ENCODE results near the gene NEK6.
"Not testable (repeated sequence)": the region's sequence is repeated elsewhere in the genome, so short reads cannot be mapped to it uniquely, and the experiment has no call there.

The NEK6 gene

DNA sequence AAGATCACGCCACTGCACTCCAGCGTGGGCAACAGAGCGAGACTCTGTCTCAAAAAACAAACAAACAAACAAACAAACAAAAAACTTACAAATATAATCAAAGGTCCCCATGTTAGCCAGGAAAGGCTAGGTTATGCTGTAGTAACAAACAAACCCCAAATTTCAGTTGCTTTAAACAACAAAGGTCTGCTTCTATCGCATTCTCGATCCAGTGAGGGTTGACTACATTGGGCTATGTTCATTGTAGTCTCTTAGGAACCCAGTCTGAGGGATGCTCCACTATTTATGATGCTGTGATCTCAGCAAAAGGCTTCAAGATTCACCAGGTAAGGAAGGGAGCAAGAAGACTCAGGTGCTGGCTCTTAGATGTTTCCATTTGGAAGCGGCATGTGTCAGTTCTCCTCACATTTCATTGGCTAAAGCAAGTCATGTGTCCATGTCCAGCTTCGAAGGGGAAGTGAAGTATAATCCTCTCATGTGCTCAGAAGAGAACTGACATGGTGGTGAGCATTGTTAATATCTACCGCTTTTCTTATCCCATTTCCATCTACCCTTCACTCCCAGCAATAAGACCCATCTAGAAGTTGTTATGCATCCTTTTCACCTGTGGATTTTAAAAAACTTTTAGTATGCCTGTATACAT lies 26.5 kb upstream of the NEK6 start:
- peak; percentile 31 for DNase-seq

DNA sequence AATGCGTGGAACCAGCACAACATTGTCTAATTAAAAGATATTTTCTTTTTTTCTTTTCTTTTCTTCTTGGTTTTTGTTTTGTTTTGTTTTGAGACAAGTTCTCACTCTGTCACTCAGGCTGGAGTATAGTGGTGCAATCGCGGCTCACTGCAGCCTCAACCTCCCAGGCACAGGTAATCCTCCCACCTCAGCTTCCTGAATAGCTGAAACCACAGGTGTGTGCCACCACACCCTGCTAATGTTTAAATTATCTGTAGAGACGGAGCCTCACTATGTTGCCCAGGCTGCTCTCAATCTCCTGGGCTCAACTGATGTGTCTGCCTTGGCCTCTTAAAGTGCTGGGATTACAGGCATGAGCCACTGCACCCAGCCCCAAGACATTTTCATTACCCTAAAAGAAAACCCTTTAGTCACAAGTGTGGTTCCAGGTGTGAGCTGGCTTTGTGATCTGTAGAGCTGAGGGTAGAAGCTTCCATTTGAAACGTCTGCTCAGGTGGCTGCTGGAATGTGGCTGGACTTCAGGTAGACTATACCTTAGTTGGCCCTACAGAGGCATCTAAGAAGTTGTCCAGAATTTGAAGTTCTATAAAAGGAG lies 19.1 kb upstream of the NEK6 start:
- DNase-seq, result no peak

DNA sequence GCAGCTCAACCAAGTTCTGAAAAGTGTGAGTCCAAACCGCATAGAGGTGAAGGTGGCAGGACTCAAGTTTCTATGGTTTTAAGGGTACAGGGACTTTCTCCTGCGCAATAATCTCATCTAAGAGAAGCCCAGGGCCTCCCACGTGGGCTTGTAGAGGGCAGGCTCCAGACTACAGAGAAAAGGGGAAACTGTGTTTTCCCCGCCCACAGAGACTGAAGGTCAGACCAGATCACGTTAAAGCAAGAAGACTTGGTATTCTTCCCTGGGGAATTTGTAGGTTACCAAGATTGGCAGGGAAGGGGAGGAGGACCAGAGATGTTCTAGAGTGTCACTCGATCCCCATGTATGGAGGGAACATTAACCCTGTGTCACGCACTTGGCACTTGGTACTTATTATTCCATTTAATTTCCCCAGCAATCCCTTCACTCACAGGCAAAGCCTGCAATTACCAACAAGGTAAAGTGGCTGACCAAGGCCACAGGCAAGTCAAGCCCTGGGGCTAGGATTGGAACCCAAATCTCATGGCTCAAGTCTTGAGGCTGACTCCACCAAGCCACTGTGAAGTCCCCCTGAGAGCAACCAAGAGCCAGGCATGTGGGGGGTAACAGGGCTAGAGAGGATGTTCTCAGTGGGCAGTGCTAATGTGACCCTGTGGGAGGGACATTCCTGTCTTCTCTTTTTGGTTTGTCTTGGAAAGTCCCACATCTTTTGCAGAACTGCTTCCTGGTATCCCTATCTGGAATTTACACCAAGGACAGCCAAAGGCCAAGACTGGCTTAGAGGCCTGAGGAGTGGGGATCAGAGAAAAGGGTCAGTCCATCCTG lies 18.3 kb upstream of the NEK6 start:
- peak; percentile 82 for DNase-seq

DNA sequence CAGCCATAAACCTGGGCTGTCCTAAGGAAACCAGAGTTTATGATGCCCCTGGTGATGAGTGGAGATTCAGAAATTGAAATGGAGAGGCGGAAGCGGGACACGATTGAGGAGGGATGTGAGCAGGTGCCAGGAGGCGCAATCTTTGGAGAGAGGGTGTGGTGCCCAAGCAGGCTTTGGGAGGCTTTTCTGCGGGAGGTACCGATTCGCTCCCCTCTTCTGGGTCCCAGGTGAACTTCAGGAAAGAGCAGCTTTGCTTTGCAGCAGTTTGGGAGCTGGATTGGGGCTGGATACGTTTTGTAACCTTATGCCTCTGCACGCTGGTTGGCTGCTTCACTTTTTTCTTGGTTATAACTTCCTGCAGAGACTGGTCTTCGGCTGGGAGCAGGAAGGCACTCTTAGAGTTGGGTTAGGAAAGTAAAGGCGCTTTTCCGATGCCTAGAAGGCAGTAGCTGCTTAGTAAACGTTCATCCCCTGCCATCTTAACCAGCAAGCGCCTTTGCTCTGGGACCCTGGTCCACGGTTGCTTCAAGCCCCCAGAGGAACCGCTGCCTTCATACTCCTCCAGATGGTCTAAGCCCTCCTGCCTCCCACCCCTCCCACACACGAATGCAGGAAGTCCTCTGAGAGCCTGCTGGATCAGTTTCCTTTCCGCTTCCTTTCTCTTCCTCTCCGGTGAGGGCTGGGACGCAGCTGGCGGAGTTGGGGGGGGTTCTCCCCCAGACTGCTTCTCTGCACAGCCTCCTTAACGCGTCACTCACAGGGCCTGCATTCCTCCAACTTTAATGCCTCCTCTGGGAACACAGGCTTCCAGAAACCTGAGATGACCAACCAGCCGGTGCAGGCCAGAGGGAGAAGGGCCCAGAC lies 15.2 kb upstream of the NEK6 start:
- DNase-seq, result peak; percentile 79

DNA sequence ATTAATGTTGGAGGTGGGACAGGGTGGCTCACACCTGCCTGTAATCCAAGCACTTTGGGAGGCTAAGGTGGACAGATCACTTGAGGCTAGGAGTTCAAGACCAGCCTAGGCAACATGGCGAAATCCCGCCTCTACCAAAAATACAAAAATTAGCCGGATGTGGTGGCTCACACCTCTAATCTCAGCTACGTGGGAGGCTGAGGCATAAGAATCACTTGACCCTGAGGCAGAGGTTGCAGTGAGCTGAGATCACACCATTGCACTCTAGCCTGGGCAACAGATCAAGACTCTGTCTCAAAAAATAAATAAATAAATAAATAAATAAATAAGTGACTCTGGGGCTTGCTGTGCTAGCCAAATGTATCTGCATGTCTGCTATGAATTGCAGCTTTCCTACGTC lies 10.4 kb upstream of the NEK6 start:
- DNase-seq, result not testable (repeated sequence)

DNA sequence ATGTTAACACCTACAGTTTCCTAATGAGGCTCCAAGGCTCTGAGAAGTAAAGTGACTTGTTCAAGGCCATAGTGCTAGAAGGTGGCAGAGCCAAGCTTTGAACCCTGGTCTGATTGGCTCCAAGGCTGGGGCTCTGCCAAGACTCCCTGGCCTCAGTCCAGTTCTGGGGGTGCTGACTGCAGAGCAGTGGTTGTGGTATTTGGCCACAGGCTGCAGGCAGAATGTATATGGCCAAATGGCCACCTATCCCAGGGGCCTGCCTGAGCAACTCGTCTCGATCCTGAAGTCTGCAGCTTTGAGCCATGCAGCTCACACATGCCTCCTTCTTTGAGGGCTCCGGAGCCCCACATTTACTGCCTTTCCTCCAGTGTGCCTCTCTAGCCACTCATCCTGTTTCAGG lies 9.7 kb upstream of the NEK6 start:
- peak; percentile 3 for DNase-seq

DNA sequence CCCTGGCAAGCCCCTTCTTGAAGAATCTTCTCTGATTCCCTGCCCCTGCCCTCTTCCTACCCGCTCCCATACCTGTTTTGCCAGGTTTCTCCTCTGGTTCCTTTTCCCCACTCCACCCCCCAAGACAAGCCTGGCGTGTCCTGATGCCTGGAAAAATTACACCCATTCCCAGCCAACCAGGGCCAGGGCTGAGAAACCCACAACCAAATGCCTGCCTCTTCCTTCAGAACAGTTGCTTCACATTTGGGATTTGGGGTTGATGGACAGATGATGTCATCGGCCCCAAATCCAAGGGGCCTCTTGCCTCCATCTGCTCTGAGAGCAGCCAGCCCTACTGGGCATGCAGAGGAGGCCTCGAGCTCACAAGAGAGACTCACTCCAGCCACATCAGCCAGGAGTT lies 8.8 kb upstream of the NEK6 start:
- DNase-seq, result peak; percentile 21

DNA sequence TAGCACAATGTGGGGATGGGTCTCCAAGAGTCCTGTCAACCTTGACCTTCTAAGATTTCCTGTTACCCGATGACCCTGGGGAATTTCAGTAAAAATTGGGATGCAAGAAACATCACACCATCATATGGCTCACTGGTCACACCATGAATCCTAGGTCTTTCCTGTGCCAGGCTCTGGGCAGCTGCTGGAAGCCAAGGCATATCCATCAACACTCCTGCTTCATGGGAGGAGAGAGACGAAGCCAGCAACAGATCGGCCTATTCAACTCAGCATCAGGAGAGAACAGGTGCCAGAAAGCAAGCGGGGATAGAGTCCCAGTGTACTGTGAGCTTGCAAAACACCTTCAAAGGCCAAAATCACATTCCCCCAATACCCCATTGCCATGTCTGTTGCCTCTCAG lies 6.5 kb upstream of the NEK6 start:
- no peak for DNase-seq

DNA sequence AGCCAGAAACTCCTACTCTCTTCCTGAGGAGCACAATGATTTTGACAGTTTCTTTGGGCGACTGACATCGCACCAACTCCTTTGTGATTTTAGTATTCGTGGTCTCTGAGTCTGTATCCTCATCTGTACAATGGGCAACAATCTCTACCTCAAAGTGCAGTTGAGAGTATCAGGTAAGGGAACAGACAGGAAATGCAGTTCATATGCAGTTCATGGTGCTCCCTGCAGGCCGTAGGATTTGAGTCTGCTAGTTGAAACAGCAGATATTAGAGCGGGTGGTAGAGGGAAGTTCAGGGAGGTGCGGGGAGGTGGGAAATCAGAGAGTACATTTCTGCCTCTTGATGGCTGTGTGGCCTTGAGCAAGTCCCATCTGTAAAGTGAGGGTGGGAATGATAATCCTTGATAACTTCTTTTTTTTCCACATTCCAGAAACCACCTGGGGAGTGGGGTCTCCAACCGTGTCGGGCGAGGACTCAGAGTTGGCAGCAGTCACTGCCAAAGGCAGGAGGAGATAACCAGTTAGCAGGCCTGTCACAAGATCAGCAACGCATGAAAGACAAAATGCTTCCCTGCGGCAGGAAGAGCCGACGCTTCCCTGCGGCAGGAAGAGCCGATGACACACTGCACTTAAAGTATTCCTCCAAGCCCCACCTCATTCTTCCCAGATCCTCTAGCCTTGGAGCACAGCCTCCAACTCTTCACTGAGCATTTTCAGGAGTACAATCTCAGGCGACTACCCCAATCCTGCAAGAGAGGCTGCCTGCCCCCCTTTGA lies 6.0 kb upstream of the NEK6 start:
- no peak for DNase-seq

DNA sequence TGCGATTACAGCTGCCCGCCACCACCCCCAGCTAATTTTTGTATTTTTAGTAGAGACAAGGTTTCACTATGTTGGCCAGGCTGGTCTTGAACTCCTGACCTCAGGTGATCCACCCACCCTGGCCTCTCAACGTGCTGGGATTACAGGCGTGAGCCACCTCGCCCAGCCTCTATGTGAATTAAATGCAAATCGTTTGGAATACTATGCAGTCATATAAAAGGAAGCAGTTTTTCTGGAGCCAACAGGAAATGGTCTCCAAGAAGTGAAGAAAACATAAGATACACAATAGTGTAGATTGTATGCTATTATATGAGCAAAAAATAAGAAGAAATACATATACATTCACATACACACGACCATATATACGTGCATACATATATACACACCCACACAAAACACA lies 4.9 kb upstream of the NEK6 start:
- DNase-seq, result not testable (repeated sequence)

DNA sequence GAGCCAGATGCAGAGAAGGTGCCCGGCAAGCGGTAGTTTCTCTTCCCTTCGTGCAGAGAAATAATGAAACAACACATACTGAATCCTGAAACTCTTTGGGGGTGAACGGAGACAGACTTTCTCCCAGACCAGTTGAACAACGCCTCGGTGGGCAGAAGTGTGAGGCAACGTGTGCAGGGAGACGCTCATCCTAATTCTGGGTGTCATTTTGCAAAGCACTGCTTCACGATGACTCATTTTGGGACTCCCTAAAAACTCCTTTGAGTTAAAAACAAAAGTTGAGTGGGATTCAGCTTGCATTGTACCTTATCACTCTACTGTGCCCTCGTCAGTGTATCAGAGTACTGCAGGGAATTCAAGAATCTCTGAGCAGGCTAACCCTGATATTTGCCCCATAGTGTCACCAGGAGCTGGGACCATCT lies 3.5 kb upstream of the NEK6 start:
- DNase-seq, result peak; percentile 74

DNA sequence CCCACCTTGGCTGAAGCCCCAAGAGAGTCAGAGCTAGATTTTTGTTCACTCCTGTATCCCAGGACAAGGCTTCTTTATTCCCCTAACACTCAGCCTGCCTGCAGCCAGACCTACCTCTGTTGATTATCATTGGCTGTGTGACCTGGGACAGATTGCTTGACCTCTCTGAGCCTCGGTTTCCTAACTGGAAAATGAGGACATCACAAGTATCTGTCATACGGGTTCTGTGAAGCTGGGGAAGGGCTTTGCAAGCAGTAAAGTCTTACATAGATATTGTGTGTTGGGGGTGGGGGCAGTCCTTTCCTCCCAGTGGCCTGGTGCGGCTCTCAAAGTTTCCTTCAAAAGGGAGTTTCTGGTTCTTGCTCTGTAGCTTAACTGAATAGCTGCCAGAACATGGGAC lies 2.5 kb upstream of the NEK6 start:
- no peak for DNase-seq

DNA sequence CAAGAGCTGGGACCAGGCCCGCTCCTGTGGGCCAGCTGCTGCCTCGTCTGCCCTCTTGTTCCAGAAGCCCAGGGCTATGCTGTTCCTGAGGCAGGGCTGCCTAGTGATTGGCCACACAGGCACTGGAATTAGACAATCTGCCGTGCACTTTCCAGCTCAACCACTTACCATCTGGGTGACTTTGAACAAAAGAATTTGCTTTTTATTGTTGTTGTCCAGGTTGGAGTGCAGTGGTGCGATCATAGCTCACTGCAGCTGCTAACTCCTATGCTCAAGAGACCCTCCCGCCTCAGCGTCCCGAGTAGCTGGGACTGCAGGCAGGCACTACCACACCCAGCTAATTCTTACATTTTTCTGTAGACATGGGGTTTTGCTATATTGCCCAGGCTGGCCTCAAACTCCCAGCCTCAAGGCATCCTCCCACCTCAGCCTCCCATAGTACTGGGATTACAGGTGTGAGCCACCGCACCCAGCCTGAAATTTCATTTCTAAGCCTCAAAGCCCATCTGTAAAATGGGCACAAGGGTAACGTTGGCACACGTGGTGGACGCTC lies 1.2 kb upstream of the NEK6 start:
- no peak for DNase-seq

DNA sequence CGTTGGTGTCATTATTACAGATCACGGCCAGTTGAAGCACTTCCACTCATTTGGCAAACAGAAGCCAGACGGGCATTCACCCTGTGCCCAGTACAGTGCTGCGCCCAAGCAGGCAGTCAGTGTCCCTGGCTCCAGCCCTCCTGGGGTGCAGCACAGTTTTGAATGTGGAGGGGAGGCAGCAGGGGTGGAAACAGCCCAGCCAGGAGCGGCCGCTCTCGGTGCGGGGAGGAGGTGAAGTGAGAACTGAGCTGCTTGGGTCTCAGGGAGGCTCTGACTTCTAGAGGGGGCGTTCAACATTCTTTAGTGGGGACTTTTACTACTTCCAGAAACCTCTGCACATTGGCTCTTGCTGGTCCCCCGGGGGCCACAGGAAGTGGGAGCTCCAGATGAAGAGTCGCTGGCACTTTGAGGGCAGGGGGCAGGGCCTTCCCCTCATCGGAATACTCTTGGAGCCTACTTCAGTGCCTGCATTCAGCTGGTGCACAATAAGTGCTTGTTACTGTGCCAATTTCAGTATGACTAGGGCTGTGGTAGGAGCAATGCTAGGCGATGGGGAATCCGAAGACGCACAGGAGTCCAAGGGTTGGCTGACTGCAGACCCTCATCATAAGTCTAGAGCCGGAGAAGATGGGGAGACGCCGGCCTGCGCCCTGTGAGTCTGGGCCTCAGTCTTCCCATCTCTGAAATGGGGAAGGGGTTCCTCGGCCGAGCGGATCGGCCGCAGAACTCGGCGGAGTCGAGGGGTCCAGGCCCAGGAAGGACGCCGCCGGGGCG lies 492 bp upstream of the NEK6 start:
- DNase-seq, result no peak

DNA sequence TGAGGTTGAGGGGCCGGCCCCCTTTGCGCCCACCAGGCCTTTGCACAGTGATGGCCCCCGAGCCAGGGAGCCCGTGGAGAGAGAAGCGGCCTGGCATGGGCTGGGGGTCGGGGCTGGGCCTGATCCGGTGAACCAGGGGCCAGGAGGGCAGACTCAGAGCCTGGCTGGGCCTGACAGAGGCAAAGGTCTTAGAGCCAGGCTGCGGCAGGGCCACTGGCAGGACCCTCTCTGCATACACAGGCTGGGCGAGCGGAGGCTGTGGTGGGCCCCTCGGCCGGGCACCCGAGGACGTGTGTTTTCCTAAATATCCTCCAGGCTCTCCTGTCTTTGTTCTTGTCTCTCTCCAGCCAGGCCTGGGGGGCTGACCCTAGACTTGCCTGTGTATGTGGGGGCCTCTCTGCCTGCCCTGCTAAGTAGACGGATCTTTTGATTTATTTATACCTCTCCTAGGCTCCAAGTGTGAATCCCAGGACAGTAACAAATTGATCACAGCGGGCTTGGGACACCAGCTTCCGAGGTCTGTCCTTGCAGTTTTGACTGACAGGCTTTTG lies 933 bp downstream of the NEK6 start:
- no peak for DNase-seq

DNA sequence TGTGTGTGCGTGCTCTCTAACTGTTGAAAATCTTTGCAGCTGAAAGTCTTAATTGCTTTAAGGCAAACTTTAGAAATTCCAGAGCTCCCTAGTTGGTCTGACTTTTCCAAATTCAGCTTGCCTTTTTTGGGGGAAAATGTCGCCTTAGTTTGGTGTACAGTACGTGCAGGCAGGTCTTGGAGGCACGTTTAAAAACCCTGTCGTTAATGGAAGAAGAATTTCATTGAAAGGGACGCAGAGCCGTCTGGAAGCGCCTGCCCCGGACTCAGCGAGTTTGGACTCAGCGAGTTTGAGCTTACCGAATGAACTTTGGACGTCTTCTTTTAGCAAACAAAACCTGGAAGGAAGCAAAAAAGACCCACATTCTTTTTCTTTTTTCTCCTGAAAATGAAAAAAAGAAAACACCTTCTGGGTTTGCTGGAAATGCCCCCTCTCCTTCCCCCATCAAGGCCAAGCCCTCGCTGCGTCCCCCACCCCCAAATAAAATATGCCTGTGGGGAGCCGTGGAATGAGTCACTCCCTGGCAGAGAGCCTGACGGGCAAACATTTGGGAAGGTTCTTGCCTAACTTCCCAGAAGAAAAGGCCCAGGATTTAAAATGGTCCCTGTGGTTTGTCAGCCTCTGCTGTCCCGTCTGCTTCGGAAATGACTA lies 1.5 kb downstream of the NEK6 start:
- peak; percentile 61 for DNase-seq

DNA sequence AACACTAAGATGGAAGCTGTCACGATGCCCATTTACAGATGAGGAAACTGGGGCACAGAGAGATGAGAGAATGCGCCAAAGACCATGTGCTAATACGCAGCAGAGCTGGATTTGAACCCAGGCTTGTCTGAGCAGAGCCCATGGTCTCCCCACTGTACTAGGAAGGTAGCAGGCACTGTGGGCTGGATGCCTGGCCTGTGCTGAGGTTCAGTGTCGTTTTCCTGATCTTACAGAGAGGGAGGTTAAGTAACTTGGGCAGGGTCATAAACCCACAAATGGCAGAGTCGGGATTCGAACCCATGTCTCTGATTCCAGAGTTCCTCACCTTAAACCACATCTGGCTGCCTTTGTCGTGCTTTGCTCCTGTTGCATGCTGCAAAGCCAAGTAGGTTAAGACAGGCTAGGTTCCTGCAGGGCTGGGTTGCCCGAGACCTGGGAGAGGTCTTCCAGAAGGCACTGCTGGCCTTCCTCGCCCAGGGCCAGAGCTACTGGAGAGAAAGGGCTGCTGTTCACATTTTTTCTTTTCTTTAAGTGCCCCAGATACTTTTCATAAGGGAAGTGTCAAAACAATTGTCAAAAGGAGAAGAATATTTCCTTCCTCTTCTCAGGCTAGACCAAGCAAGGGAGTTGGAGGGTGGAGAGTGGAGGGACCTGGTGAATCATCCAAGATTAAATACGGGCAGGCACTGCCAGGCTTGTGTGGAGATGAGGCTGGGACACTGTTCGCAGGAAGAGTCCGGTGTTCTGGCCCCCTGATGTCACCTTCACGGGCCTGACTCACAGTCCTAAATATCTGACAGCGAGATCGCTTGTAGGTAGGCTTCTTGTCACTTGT lies 3.2 kb downstream of the NEK6 start:
- peak; percentile 94 for DNase-seq

DNA sequence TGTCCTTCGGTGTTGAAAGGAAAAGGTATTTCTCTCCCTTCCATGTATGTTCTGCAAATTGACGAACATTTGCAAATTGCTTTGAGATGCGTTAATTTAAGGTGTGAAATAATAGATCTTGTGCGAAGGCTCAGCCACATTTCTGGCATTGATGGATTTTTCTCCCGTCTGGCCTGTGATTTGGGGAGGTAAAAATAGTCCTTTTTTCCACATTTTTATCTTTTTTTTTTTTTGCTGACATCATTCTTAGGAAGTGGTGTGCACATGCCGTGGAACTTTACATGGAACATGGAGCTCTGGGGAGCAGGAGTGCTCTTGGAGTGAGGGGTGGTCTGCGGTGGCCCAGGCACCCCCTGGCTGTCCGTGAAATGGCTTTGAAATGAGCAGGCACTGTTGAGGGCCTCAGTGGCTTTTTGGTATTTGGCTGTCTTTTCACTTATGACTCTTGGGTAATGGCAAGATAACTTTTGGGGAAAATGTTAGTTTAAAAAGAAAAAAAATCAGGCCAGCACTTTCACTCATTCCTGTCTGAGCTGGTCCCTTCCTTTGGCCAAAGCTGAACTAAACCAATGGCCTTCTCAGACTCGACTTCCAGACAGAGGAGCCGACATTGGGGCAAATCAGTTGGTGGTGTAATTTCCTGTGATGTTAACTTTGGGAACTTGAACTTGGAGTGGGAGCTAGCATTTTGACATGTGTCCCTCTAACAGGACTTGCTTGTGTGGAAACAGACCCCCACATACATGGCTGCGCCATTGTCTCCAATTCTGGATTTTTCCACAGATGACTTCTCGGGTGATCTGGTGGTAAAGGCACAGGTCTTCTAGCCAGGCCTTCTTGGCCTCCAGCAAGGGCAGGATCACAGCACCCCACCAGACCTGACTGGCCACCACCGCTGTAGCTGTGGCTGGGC lies 4.2 kb downstream of the NEK6 start:
- no peak for DNase-seq

DNA sequence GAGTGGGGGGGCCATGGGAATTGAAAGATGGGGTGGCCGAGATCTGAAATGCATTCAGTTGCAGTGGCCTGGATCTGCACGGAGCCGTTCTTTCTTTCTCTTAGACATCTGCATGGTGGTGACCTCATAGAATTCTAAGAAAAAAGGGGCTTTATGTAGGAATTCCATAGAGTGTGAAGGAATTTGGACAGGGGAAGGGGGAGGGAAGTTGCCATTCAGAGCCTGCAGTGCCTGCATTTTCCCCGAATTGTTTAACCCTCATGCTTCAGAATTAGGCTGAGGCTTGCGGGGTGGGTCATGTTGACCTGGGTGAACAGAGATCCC lies 4.9 kb downstream of the NEK6 start:
- no peak for DNase-seq
